Natural killer cell (primary cell): ENCODE measurements around the gene USP26. TPM values are rescaled to one million over a fixed set of nuclear protein-coding genes. Genes with fewer than 3 reads are reported as not detected.
"Not testable (repeated sequence)": the region's sequence is repeated elsewhere in the genome, so short reads cannot be mapped to it uniquely, and the experiment has no call there.

Experiments
- ATAC-seq, 3 donors: fragments of 150-1000 bp in 2 of 3; fragments of 200-7000 bp in 1 of 3; cut with Tn5 transposase; 1 replicate in 1 of 3; 2 replicates in 2 of 3; pipeline ENCODE4 v1.10.0; 2021; ENCODE audit warnings: mild to moderate bottlenecking in 2 of 3, moderate library complexity in 2 of 3
- DNase-seq, 2 donors: peaks; one replicate each; pipeline versions ENCODE4 v3.0.0 to v3.0.0-alpha.2; 2013 to 2021; ENCODE audit warnings: mixed read lengths in 1 of 2
- H3K27ac ChIP-seq: one replicate; pipeline ENCODE4 v1.5.1; 2013; ENCODE audit warnings: mild to moderate bottlenecking, low read length
- H3K27me3 ChIP-seq: one replicate; pipeline ENCODE4 v1.6.1; 2013; ENCODE audit warnings: low read length; ENCODE audit not compliant: control insufficient read depth, insufficient read depth
- H3K36me3 ChIP-seq: one replicate; pipeline ENCODE4 v1.6.1; 2013; ENCODE audit warnings: low read length; ENCODE audit not compliant: control insufficient read depth, insufficient read depth
- H3K4me1 ChIP-seq: one replicate; pipeline ENCODE4 v1.6.1; 2013; ENCODE audit warnings: low read length; ENCODE audit not compliant: control insufficient read depth, insufficient read depth
- H3K4me3 ChIP-seq: one replicate; pipeline ENCODE4 v1.5.1; 2013; ENCODE audit warnings: low read length
- H3K9me3 ChIP-seq: one replicate; pipeline ENCODE4 v1.6.1; 2013; ENCODE audit warnings: low read length; ENCODE audit not compliant: control insufficient read depth, insufficient read depth
- H3K27ac Mint-ChIP-seq, 2 donors: one replicate each; pipeline ENCODE4 v1.8.0; 2022; ENCODE audit warnings: mild to moderate bottlenecking in 2 of 2, mixed read lengths in 2 of 2, moderate library complexity in 1 of 2
- H3K27me3 Mint-ChIP-seq, 2 donors: one replicate each; pipeline ENCODE4 v1.8.0; 2022; ENCODE audit warnings: low read depth in 2 of 2, mixed read lengths in 2 of 2
- H3K36me3 Mint-ChIP-seq: one replicate; pipeline ENCODE4 v1.8.0; 2022; ENCODE audit warnings: mixed read lengths
- H3K4me1 Mint-ChIP-seq, 2 donors: one replicate each; pipeline ENCODE4 v1.8.0; 2022; ENCODE audit warnings: mixed read lengths in 2 of 2
- H3K4me3 Mint-ChIP-seq: one replicate; pipeline ENCODE4 v1.8.0; 2022; ENCODE audit warnings: mild to moderate bottlenecking, moderate library complexity, mixed read lengths
- H3K9me3 Mint-ChIP-seq, 2 donors: one replicate each; pipeline ENCODE4 v1.8.0; 2022; ENCODE audit warnings: mixed read lengths in 2 of 2
- CTCF ChIP-seq: fragments of 200-600 bp; IDR thresholded peaks from one replicate; pipeline ENCODE4 v1.8.0; 2022; ENCODE audit warnings: antibody characterized with exemption
- WGBS: methylation state at CpG from one replicate; pipeline ENCODE4 v1.1.7; 2013; ENCODE audit warnings: missing lambda C conversion rate; ENCODE audit not compliant: insufficient coverage; 5-methylcytosine and 5-hydroxymethylcytosine counted together
- intact Hi-C: fragments of 100-400 bp; cut with micrococcal nuclease; formaldehyde crosslinking; loops from one replicate; pipeline ENCODE4 v1.14.2; 2022
- total RNA-seq, 4 donors: library from RNA; stranded (reverse); fragments of 120-200 nt in 1 of 4; gene quantifications; one replicate each; pipeline versions ENCODE4 v1.2.3 to v1.2.4, GENCODE V29; 2013 to 2022

The USP26 gene
- total RNA-seq, 3 donors from 2014 or later (not counting 1 experiment from before 2014, with no cell fraction given), result not detected

- no peak for DNase-seq
- Histone ChIP-seq H3K36me3 (no peaks in the 10 kb centered on the region), H3K4me3 (no peak overlapping the region), H3K27ac (no peak overlapping the region), H3K4me1 (no peaks in the 10 kb centered on the region), H3K9me3 (no peaks in the 10 kb centered on the region), H3K27me3 (no peaks in the 10 kb centered on the region)
- no peak for TF ChIP-seq CTCF
- no peak for ATAC-seq
- no peaks in the 10 kb centered on the region for H3K36me3 Mint-ChIP-seq
- H3K27ac Mint-ChIP-seq, result no peak overlapping the region
- 92% methylated on average over 2 of the region's 3 CpGs for WGBS
- H3K27me3 Mint-ChIP-seq, result peaks cover 6 to 66% of the 10 kb centered on the region in 2 donors
- H3K9me3 Mint-ChIP-seq, result no peaks in the 10 kb centered on the region
- no peaks in the 10 kb centered on the region for H3K4me1 Mint-ChIP-seq
- H3K4me3 Mint-ChIP-seq, result no peak overlapping the region
- intact Hi-C loops, result no loop called here
Observed at GRCh38 chrX:133053861-133054598, 42.9 kb downstream of the USP26 start.

- DNase-seq (no peak), ATAC-seq (no peak)
- H3K4me1 Mint-ChIP-seq, result no peaks in the 10 kb centered on the region
- Histone ChIP-seq H3K27ac (no peak overlapping the region), H3K27me3 (no peaks in the 10 kb centered on the region), H3K36me3 (no peaks in the 10 kb centered on the region), H3K4me1 (no peaks in the 10 kb centered on the region), H3K4me3 (no peak overlapping the region), H3K9me3 (no peaks in the 10 kb centered on the region)
- H3K27ac Mint-ChIP-seq, result no peak overlapping the region
- WGBS, result 100% methylated on average over 2 of the region's 5 CpGs
- H3K4me3 Mint-ChIP-seq, result no peak overlapping the region
- peaks cover 8 to 40% of the 10 kb centered on the region in 2 donors for H3K27me3 Mint-ChIP-seq
- no peaks in the 10 kb centered on the region for H3K36me3 Mint-ChIP-seq
- no peaks in the 10 kb centered on the region for H3K9me3 Mint-ChIP-seq
- intact Hi-C loops, result no loop called here
- TF ChIP-seq CTCF, result no peak
Observed at GRCh38 chrX:133048751-133049150, 48.2 kb downstream of the USP26 start.

GRCh38 chrX:133046601-133047000 is 50.3 kb downstream of the USP26 start:
- no peak overlapping the region for H3K27ac Mint-ChIP-seq
- ATAC-seq (no peak), DNase-seq (no peak)
- Histone ChIP-seq H3K9me3 (no peaks in the 10 kb centered on the region), H3K36me3 (no peaks in the 10 kb centered on the region), H3K27ac (no peak overlapping the region), H3K4me1 (no peaks in the 10 kb centered on the region), H3K4me3 (no peak overlapping the region), H3K27me3 (no peaks in the 10 kb centered on the region)
- intact Hi-C loops, result no loop called here
- 71% methylated on average over 1 of the region's 1 CpG for WGBS
- H3K4me3 Mint-ChIP-seq, result no peak overlapping the region
- H3K36me3 Mint-ChIP-seq, result no peaks in the 10 kb centered on the region
- peaks cover 5 to 31% of the 10 kb centered on the region in 2 donors for H3K27me3 Mint-ChIP-seq
- no peaks in the 10 kb centered on the region for H3K9me3 Mint-ChIP-seq
- no peak for TF ChIP-seq CTCF
- H3K4me1 Mint-ChIP-seq, result no peaks in the 10 kb centered on the region

GRCh38 chrX:133045986-133046385 is 50.9 kb downstream of the USP26 start:
- Histone ChIP-seq H3K9me3 (no peaks in the 10 kb centered on the region), H3K4me3 (no peak overlapping the region), H3K27ac (no peak overlapping the region), H3K27me3 (no peaks in the 10 kb centered on the region), H3K36me3 (no peaks in the 10 kb centered on the region), H3K4me1 (no peaks in the 10 kb centered on the region)
- Mint-ChIP-seq H3K4me1 (no peaks in the 10 kb centered on the region), H3K4me3 (no peak overlapping the region), H3K27ac (no peak overlapping the region), H3K36me3 (no peaks in the 10 kb centered on the region), H3K27me3 (peaks cover 3 to 27% of the 10 kb centered on the region in 2 donors), H3K9me3 (no peaks in the 10 kb centered on the region)
- DNase-seq (no peak), ATAC-seq (no peak)
- WGBS, result 57% methylated on average over 1 of the region's 2 CpGs
- TF ChIP-seq CTCF, result no peak
- intact Hi-C loops, result no loop called here

- H3K27me3 Mint-ChIP-seq, result peaks cover 8 to 19% of the 10 kb centered on the region in 2 donors
- H3K4me1 Mint-ChIP-seq, H3K9me3 Mint-ChIP-seq, H3K27ac ChIP-seq, H3K4me3 Mint-ChIP-seq, H3K27me3 ChIP-seq, DNase-seq, H3K9me3 ChIP-seq, H3K36me3 ChIP-seq, H3K4me1 ChIP-seq, H3K4me3 ChIP-seq, H3K36me3 Mint-ChIP-seq, H3K27ac Mint-ChIP-seq, ATAC-seq, intact Hi-C loops: not testable (repeated sequence)
- WGBS, result 89% methylated on average over 27 of the region's 28 CpGs
Observed at GRCh38 chrX:133044145-133044786, 52.6 kb downstream of the USP26 start.
